Adrenal gland (tissue), 5 donors: ENCODE data around the gene FRMD3.

ENCODE experiments used
- CTCF ChIP-seq, 6 experiments: fragments of 450-650 bp in 4 of 6; fragments of 200-600 bp in 2 of 6; sonication (generic) in 1 of 6; IDR thresholded peaks; 1 replicate in 5 of 6; 2 replicates in 1 of 6; pipeline versions ENCODE4 v1.5.1 to v1.8.0; 2016 to 2021; ENCODE audit warnings: antibody characterized with exemption in 6 of 6, mild to moderate bottlenecking in 2 of 6, moderate library complexity in 1 of 6
- POLR2A ChIP-seq, 2 donors: fragments of 450-650 bp; IDR thresholded peaks; one replicate each; pipeline ENCODE4 v1.6.1; 2017; ENCODE audit warnings: antibody characterized with exemption in 2 of 2, mild to moderate bottlenecking in 2 of 2, moderate library complexity in 1 of 2
- donor health status: DM: no; HTN: no; CAD: no.

DNA sequence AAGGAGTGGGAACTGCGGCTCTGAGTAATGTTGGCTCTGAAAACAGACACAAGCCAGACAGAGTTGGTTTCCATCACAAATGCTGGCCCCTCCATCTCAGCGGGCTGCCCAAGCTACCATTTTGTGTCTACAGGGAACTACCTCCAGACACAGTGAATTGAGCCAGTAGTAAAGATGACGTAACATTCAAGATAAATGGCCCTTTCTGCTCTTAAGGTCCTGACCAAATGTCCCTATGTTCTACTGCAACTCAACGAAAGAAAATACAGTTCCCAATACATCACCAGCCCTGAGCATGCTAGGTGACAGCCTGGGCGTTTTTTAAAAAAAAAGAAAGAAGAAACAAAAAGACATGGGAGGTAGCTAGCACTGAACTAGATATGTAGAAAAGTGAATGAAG lies 247.5 kb downstream of the FRMD3 start:
- no peak for TF ChIP-seq CTCF (IDR thresholded peaks at IDR 0.05)
- TF ChIP-seq POLR2A (IDR thresholded peaks at IDR 0.05) = no peak
